ENCODE measurements around the gene SLC41A1. TPM values are rescaled to one million over a fixed set of nuclear protein-coding genes. Genes with fewer than 3 reads are reported as not detected.

SLC41A1 gene
- total and polyA plus RNA-seq, 2 donors (not counting 3 experiments of a cell fraction or from before 2014, with no cell fraction given), result 21.7 to 22.0 TPM

GRCh38 chr1:205817364-205817763 lies 4.4 kb upstream of the SLC41A1 start:
- TF ChIP-seq, protein P1, sequence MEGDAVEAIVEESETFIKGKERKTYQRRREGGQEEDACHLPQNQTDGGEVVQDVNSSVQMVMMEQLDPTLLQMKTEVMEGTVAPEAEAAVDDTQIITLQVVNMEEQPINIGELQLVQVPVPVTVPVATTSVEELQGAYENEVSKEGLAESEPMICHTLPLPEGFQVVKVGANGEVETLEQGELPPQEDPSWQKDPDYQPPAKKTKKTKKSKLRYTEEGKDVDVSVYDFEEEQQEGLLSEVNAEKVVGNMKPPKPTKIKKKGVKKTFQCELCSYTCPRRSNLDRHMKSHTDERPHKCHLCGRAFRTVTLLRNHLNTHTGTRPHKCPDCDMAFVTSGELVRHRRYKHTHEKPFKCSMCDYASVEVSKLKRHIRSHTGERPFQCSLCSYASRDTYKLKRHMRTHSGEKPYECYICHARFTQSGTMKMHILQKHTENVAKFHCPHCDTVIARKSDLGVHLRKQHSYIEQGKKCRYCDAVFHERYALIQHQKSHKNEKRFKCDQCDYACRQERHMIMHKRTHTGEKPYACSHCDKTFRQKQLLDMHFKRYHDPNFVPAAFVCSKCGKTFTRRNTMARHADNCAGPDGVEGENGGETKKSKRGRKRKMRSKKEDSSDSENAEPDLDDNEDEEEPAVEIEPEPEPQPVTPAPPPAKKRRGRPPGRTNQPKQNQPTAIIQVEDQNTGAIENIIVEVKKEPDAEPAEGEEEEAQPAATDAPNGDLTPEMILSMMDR (IDR thresholded peaks at IDR 0.05; ENCODE audit: extremely low read depth in 1 of 2, insufficient read depth in 1 of 2, low read depth in 1 of 2, low read length in 2 of 2), result no peak
- TF ChIP-seq, protein P2, sequence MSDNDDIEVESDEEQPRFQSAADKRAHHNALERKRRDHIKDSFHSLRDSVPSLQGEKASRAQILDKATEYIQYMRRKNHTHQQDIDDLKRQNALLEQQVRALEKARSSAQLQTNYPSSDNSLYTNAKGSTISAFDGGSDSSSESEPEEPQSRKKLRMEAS (IDR thresholded peaks at IDR 0.05; ENCODE audit: insufficient read depth, insufficient read length), result no peak
- TF ChIP-seq FOS (IDR thresholded peaks at IDR 0.05; ENCODE audit: borderline replicate concordance, insufficient read depth, low read length) (no peak), EZH2 (IDR thresholded peaks at IDR 0.05; ENCODE audit: borderline replicate concordance, low read depth, low read length, severe bottlenecking) (no peak), GATA2 (IDR thresholded peaks at IDR 0.05; ENCODE audit: insufficient read depth, insufficient read length, low read depth, low read length) (no peak), POLR2AphosphoS5 (IDR thresholded peaks at IDR 0.05; ENCODE audit: insufficient read depth, low read depth, low read length) (no peak), JUN (IDR thresholded peaks at IDR 0.05; ENCODE audit: borderline replicate concordance, insufficient read depth, insufficient read length, low read depth) (no peak), POLR2A (IDR thresholded peaks at IDR 0.05; ENCODE audit: low read depth, low read length) (no peak), MYC (IDR thresholded peaks at IDR 0.05; ENCODE audit: low read depth, low read length) (no peak)
- Histone ChIP-seq H2AFZ (ENCODE audit: low read depth, low read length) (no peak overlapping the region), H4K20me1 (replicated peaks; ENCODE audit: control insufficient read depth, extremely low read depth, insufficient read depth, low read length) (no peaks in the 10 kb centered on the region), H3K9me1 (replicated peaks; ENCODE audit: control insufficient read depth, extremely low read depth, insufficient read depth, low read length) (no peaks in the 10 kb centered on the region), H3K36me3 (ENCODE audit: control insufficient read depth in 2 of 2, extremely low read depth in 1 of 2, insufficient read depth in 2 of 2, low read length in 2 of 2) (no peaks in the 10 kb centered on the region), H3K4me1 (ENCODE audit: control insufficient read depth, extremely low read depth, insufficient read depth, low read length) (peaks cover 6% of the 10 kb centered on the region), H3K9me3 (replicated peaks; ENCODE audit: control insufficient read depth, insufficient read depth, low read length) (no peaks in the 10 kb centered on the region), H3K9ac (replicated peaks; ENCODE audit: extremely low read depth, insufficient read depth, low read length) (no peak overlapping the region), H3K27ac (ENCODE audit: insufficient read depth, low read depth, low read length) (no peak overlapping the region), H3K79me2 (ENCODE audit: control insufficient read depth, insufficient read depth, low read length) (peaks cover under 1% of the 10 kb centered on the region), H3K4me3 (replicated peaks in 1 of 3; ENCODE audit: insufficient read depth in 1 of 3, low read depth in 1 of 3, low read length in 3 of 3) (no peak overlapping the region), H3K4me2 (ENCODE audit: insufficient read depth, low read length) (no peak overlapping the region), H3K27me3 (ENCODE audit: control insufficient read depth in 2 of 2, insufficient read depth in 2 of 2, low read length in 2 of 2) (peaks cover 0 to 8% of the 10 kb centered on the region in 2 experiments)
- dilution Hi-C loops (cut with MboI; ENCODE audit: extremely low pct_ligation_motif_present, low sequenced_read_pairs), result no loop called here
- POLR2A ChIA-PET, result no interaction called here
- CTCF ChIA-PET, result interaction anchor here (1.3 to 1.5 kb wide), 3 partner anchors 91 to 160 kb away, joined by 3 to 9 read pairs (median 7); no protein-coding TSS in a partner anchor
- intact Hi-C loops (cut with micrococcal nuclease), result no loop called here
- FAIRE-seq (no peak), DNase-seq (ENCODE audit: low read depth, low spot score) (no peak)
- no TSS peak for BruUV-seq (replicated peaks)
